GM19455 (cell line): Measurements from ENCODE around the gene CCN5.
"Not testable (repeated sequence)": the region's sequence is repeated elsewhere in the genome, so short reads cannot be mapped to it uniquely, and the experiment has no call there.

Source experiments
- ATAC-seq: cut with Tn5 transposase; IDR thresholded peaks from one replicate; pipeline ENCODE4 v1.9.1; 2021; ENCODE audit not compliant: unreplicated experiment

CCN5 gene

DNA sequence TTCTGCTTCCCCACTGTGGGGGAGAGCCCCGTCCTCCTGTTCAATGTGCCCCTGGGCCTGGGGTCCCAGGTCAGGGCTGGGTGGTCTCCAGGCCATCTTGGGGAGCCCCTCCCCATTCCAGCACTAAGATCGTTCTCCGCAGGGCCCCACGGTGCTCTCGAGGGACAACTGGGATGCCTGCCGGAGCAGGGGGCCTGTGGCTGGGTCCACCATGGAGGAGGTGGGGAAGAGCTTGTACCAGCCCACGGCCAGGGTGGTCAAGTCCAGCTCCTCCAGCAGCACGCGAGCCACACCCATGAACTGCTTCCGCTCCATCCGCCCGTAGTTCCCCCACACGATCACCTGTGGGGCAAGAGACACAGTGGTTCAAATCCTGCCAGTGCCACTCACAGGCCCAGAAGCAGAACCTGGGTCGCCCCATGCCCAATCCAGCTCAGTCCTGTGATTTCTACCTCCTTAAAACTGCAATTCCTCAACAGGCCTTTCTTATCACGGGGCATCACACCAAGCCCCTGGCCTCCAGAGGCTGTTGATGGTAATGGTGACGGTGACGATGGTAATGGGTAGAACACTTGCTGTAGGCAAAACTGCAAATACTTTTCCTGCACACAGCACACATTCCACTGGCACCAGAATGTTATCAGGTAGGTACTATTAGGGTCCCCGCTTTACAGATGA, 41.0 kb downstream of the CCN5 start:
- ATAC-seq, result no peak

DNA sequence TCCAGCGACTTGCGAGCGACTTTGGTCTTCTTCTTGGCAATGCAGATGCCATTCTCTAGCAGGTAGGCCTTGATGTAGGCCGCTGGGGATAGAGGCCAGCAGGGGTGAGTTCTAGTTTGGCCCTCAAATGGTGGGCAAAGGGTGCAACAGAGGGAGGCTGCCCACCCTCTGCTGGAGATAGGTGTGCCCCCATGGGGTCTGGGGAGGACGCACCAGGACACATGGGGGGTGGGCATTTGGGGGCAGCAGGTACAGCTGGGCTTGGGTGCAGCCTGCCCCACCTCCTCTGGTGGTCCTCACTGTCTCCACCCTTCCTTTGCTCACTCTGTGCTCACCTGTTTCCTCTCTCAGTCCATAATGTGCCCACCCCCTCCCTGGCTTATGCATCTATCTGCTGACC, 41.8 kb downstream of the CCN5 start:
- no peak for ATAC-seq

- ATAC-seq, result no peak
Measured at GRCh38 chr20:44758247-44759101, 43.3 kb downstream of the CCN5 start.

DNA sequence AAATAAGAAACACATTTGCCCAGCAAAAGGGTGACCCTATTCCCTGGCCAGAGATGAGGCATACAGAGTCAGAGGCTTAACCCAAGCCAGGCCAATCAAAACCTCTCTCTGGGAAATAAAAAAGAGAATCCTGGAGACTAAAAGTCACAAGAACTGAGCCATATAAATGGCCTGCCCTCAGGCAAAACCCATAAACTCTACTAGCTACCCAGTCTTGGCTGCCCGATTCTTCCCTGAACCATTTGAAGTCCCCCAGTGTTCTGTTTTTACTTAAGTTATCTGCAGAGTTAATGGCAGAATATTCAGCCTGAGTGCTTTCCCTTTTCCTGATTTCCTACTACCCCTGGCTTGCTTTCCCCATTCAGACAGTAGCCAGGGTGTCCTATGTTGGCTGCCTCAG, 44.4 kb downstream of the CCN5 start:
- ATAC-seq, result no peak

- ATAC-seq, result no peak
Measured at GRCh38 chr20:44761423-44761822, 46.3 kb downstream of the CCN5 start.

DNA sequence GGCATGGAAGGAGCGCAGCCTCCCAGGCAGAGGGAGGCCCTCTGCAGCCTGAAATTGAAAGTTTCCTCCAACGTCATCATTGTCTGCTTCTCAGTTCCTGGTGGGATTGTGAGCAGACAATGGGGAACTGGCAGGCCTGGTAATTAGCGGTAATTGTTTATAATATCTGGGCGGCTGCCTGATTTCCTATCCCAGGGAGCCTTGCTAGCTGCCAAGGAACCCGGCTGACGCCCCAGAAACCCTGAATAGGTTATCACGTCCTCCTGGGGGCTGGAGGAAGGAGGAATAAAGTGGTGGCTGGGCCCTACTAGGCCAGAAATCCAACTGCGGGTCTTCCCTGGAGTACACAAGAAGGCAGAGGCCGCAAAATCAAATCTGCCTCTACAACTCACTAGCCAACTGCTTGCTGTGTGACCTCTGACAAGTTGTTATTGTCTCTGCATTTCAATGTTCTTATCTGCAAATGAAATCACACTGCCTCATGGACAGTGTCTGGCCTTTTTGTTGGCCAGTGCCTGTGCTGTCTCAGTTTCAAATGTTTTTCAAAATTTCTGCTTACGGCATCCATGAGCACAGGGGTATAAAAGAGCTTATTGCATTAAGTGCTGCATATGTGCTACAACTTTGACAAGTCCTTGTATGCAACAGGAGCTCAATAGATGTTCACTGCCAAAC, 47.4 kb downstream of the CCN5 start:
- ATAC-seq, result no peak

- ATAC-seq, result not testable (repeated sequence)
Measured at GRCh38 chr20:44763798-44764197, 48.6 kb downstream of the CCN5 start.

DNA sequence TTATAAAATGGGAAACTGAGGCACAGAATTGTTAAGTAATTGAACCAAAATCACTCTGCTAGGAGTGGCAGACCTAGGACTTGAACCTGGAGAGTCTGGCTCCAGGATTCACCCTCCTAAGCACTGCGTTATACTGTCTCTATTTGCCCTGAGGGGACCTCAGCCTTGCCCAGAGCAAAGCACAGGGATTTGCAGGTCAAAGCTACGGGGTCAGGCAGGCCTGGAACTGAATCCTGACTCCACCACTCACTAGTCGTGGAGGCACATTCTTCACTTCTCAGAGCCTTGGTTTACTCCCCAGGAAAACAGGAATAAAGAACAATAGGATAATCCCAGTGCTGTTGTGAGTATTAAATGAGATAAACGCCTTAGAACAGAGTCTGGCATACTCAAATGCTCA, 49.9 kb downstream of the CCN5 start:
- ATAC-seq, result no peak

GRCh38 chr20:44765701-44766347, 50.7 kb downstream of the CCN5 start:
- no peak for ATAC-seq

DNA sequence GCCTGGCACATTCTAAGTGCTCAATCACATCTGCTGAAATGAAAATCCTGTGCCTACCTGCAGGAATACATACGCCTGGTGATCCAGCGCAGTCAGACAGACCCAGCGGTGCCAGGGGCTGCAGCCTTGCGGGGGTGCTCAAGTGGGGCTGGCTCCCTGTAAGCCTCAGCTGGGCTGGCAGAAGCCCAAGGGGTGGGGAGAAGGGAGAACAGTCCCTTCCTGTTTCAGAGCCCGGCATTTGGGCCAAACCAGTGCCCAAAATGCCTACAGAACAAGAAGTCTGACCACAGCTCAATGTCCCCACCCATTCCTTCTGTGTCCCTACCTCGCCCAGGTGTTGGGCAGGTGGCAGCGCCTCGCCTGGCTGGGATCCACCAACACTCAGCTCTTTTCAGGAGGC, 53.1 kb downstream of the CCN5 start:
- no peak for ATAC-seq

DNA sequence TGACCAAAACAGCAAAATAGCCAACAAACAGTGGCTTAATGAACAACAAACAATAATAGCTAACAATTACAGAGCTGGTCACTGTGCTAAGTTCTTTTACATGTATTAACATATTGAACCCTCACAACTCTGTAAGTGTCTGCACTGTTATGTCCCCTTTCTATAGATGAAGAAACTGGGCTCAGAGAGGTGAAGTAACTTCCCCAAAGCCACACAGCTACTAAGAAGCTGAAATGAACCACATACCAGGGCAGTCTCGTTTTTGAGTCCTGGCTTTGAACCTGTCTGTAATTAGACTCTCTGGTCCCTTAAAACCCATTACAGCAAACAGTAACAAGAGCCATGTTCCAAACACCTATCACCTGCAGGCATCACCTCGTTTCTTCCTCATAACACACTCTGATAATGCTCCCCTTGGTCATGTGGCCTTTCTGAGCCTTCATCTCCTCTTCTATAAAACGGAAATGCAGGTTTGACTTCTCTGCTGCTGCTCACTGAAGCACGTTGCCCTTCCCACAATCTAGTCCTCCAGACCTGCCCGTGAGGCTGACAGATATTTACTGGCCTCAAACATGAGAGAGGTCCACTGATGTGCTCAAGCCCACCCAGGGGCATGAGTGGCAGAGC, 53.8 kb downstream of the CCN5 start:
- no peak for ATAC-seq

- no peak for ATAC-seq
Measured at GRCh38 chr20:44769481-44769863, 54.3 kb downstream of the CCN5 start.

DNA sequence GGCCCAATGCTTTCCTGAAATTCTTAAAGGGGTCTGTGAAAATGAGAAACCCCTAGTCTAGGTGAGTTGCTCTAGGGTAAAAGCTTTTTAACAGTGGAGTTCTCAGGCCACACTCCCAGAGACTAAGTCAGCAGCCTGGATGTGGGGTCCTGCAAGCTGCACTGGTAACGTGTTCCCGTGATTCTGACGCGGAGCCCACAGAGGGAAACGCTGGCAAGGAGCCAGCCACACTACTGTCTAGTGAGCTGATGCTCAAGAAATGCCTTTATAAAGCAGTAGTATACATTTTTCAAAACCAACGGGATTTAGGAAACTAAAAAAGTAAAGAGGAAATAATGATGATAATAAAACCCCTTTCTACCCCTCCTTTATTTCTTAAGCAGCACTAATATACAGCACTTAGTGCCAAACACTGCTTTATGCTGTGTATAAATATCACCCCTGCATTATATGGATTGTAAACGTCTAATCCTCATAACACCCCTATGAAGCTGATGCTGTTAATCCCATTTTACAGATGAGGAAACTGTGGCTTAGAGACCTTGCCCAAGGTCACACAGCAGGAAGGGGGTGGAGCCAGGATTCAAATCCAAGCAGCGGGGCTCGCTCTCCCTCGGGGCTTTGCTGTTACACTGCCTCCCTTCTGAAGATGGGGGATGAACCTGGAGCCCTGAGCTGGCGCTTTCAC, 55.5 kb downstream of the CCN5 start:
- no peak for ATAC-seq

- ATAC-seq, result no peak
Measured at GRCh38 chr20:44771172-44771535, 56.0 kb downstream of the CCN5 start.

DNA sequence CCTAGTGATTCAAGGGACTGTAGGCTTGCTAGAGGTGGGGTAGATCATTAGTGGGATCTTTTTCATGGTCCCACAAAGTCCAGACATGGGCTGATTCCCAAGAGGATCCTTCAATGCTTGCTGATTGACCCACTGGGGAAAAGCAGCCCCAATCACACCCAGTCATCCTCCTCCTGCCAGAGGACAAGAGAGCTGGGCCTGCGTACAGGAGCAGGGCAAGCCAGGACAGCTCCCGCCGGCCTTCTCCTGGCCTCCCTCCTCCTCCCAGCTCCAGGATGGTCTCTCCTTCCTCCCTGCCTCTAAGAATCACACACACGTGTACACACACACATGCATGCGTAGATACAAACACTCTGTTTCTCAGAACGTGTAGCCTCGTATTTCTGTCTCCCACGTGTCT, 57.5 kb downstream of the CCN5 start:
- ATAC-seq, result no peak

- no peak for ATAC-seq
Measured at GRCh38 chr20:44773070-44773829, 58.1 kb downstream of the CCN5 start.

GRCh38 chr20:44776980-44777379, 61.8 kb downstream of the CCN5 start:
- no peak for ATAC-seq
